Measurements from ENCODE around the gene EDNRB.
"Not testable (repeated sequence)": the region's sequence is repeated elsewhere in the genome, so short reads cannot be mapped to it uniquely, and the experiment has no call there.

EDNRB gene

DNA sequence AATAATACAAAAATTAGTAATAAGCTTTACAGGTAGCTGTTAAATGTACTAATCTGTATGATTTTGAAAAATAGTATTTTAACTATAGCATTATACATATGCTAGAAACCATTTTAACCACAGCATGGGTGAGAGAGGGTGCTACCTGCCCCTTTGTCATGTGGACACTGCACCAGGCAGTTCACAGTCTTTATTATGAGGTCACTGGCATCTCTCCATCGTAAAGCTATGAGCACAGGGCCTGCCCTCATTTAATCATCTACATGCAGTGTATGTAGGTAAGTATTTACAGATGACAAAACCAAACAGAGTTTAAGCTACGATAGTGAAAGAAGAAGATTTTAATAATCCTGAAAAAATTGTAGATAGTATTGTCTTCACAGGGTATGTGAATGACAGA is 21.7 kb downstream of the EDNRB start:
- no peak for DNase-seq (ENCODE audit: low read depth in 3 of 3)

DNA sequence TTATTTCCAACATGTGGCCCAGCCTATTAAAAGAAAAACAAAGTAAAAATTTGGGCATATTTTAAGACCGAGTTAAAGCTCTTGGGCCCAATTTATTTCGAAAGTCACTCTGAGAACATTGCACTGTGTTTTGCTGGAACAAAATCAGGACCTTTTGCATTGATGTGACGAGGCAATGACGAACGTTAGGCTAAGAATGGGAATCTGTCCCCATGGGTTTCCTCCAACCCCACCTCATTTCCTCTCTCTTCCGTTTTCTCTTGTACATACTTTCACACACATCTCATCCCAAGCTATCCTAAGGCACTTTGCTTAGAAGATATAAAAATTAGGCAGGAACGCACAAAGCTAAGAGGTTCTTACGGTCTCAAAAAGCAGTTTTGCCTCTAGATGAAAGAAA is 22.1 kb downstream of the EDNRB start:
- DNase-seq (ENCODE audit: low read depth in 3 of 3) = no peak

DNA sequence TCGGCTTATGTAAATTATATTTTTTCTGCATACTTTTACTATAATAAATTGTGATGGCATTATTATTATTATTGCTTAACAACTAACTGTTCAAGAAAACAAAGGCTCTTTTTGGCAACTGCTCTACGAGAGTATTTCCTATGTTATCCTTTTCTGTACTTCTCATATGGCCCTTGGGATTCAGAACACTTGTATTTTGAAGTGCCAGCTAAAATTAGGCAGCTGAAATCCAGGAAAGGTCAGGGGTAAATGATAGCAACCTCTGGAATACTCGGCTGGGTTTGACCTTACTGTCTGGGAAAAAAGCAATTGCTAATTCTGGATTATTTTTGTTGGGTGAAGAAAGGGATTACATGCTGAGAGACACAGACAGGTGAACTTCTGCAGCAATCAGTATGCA is 23.9 kb downstream of the EDNRB start:
- DNase-seq (ENCODE audit: low read depth in 3 of 3) = no peak

DNA sequence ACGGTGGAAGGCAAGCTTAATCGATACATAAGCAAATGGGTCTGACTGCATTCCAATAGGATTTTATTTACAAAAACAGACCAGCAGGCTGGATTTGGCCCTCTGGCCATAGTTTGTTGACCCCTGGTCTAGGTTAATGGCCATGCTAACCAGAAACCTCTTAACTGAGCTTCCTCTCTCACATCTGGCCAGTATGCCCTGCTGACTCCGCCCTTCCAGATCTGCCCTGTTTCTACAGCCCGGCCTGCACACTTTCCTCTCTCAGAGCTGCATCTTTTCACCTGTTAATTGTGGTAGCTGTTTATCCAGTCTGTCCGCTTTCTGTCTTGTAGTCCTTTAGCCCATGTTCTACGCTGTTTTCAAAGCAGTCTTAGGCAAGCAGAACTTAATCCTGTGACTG is 25.6 kb downstream of the EDNRB start:
- no peak for DNase-seq (ENCODE audit: low read depth in 3 of 3)

DNA sequence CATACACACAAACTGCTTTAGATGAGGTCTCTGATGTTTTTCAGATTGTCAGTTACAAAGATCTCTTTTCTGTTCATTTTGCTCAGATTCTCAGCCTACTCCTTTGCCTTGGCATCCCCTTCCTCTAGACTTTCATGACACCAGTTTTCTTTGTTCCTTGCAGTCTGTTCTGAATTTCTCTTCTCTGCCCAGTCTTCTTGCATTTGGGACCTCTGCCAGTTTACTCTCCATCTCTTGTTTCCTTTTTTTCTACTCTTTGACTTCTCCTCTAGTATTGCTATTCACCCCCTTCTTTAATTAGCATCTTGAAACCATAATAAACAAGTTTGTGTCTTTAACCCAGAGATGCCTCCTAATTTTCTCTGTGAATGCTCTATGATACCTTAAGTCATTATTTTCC is 26.1 kb downstream of the EDNRB start:
- no peak for DNase-seq (ENCODE audit: low read depth in 3 of 3)

DNA sequence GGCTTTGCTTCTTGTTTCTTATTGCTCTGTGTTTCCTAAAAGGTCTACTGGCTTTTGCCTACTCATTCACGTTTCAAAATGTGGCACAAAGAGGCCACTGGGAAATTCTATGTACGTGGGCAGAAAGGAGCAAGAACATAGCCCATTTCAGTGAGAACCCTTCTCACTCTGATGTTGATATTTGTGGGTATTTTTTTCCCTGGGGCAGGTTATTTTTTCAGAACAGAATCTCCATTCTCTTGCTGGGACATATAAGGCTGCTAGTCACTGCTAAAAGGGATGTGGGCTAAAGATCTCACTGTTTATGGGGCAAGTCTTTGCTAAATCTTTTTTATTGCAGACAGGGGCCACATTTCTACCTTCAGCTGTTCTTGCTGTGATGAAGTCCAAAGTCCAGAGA is 27.1 kb downstream of the EDNRB start:
- no peak for DNase-seq (ENCODE audit: low read depth in 3 of 3)

DNA sequence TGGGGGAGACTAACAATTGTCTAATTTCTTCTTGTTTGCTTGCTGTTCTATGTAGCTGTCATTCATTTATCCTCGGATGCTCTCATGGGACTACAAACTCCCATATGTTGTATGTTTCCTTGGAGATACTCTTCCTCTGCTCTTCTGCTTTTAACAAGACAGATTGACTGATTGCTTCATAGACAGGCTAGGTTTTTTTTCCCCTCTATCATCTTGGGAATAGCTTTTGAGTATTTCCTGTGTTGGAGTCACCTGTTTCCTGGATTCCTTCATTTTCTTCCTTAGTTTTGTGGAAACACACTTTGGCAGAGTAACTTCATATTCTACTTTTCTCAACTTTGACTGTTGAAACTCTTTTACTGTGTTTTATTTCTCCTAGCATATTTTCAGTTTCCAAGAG is 27.6 kb downstream of the EDNRB start:
- DNase-seq (ENCODE audit: low read depth in 3 of 3) = no peak

DNA sequence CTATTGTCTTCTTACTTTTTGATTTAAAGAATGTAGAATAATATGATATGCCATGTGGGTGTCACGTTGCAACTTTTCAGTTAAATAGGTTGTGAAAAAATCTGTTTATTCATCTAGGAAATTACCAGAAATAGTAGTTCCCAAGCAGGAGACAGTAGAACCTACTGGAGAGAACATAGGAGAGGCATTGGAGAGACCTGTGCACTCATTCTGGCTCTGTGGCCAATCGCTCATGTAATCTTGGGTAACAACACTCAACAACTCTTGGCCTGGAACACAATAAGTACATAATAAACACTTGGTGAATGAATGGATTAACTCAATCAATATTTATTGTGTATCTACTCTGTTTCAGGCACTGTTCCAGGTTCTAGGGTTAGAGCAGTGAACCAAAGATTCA is 35.3 kb downstream of the EDNRB start:
- DNase-seq (ENCODE audit: low read depth in 3 of 3) = no peak

DNA sequence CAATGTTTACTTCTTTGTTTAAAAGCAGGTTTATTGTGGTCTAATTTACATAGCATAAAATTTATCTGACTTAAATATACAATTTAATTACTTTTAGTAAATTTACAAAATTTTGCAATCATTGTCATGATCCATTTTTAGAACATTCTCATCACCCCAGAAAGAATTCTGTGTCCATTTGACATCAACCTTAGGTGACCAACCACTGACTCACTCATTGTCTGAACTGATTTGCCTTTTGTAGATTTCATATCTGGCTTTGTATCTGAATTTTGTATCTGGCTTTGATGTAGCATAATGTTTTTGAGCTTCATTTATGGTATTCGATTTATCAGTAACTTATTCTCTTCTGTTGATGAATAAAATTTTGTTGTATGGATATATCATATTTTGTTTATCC is 40.4 kb downstream of the EDNRB start:
- no peak for DNase-seq (ENCODE audit: low read depth in 3 of 3)

DNA sequence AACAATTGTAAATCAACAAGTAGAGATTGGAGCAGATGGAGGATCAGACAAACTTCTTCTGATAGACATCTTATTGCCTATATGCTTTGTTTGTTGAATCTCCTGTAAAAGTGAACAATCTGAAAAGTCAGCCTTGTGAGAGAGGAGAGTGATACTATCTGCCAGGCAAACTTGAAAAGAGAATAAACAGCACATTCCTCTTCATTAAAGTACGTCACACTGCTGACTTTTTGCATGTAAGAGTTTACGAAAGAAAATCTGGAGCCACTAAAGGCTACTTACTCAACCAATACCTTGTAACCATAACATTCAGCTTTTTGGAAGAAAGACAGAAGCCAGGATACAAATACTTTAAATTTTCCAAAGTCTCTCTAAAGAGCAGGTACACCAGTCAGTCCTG is 42.5 kb downstream of the EDNRB start:
- DNase-seq (ENCODE audit: low read depth in 3 of 3) = no peak

DNA sequence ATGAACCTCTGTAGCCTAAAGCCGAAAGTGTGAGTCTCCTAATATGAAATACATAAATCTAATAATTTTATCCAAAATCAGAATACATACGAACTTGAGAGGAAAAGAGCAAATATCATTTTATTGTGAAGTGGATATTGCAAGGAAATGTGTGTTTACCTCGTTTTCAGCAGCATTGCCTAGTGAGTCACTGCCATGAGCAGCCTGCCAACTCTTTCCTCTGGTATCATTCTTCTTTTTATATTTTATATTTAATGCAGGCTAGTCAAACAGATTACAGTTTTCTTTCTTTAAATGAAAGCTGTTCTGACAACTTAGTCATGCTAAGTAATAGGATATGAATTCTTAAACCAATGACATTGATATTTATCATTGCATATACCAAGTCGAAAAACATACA is 44.2 kb downstream of the EDNRB start:
- no peak for DNase-seq (ENCODE audit: low read depth in 3 of 3)

DNA sequence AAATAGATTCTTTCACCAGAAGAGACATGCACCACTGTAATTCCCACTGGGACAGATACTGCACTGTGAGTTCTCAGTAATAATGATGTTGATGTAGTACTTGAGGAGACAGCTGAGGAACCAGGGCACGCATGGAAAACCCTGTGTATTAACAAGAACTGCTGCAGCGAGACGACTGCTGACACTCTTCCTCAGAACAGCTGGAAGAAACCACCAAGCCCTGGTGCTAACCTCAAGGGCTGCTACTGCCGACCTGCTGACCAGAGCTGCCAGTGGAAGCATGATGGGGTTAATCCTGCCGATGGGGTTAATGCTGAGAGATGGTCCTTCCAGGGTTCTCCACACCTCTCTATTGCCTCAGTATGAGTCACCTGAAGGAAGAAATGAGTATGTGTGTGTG is 45.6 kb downstream of the EDNRB start:
- DNase-seq (ENCODE audit: low read depth in 3 of 3) = no peak

DNA sequence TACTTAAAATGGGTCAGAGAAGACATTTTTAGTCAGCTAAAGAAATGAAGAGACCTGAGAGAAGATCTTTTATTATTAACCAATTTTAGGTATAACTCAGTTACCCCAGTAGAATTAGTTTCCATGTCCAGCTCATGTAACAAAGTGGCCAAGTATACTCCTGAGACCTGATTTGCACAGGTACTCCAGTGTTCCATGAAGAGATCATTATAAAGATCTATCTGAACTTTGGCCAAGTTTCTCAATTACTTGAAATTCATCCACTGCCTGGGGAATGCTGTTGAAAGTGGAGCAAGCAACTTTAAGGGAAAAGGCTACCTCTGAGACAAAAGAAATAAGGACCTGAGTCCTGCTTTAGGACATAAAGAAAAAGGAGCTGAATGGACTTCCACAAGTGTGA is 47.0 kb downstream of the EDNRB start:
- DNase-seq (ENCODE audit: low read depth in 3 of 3) = no peak

DNA sequence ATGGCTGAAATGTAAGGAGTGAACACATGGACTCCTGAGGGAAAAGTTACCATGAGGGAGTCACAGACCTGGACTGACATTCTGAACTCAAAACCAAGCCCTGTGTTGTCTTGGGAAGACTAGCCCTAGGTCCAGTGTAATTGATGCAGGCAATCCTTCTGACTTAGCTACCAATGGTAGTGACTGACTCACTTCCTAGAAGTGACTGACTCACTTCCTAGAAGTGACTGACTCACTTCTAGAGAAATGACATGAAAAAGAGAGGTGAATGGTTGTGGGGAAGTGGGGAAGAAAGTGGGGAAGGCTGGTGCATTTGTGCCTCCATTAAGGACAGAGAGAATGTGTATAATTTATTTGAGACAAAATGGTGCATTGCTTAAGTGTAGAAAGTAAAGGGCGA is 49.9 kb downstream of the EDNRB start:
- no peak for DNase-seq (ENCODE audit: low read depth in 3 of 3)

DNA sequence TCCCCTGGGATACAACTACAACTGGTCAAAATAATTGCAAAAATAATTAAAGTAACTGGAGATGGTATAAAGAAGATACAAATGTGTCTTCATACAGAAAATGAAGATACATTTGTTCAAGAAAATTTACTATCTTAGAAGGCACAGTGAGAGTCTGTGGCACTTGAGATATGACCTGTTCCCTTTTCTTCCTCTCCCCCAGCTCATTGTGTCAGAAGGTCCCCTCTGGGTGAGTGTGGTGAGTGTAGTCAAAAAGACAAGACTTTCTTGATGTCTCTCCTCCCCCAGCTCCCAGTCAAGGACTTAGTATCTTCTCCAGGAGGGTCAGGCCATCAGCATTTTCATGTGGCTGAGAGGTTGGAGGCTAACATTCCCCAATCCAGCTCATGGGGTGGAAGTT is 51.7 kb downstream of the EDNRB start:
- DNase-seq (ENCODE audit: low read depth in 3 of 3) = no peak

DNA sequence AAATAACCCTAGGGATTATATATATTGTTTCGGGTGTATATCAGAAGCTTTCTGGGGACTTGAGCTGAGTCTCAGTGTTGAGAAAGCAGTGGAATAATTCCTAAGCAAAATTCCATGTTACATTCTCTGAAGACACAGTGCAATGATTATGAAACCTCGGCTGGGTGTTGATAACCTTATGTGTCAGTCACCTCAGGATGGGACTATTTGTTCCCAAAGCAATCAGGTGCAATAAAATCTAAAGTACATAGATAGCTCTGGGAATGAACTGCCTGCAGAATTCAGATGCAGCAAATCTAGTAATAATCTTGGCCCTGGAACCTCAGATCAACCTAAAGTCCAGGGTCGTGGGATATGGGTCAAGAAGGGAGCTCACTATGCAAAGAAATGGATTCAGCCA is 53.0 kb downstream of the EDNRB start:
- no peak for DNase-seq (ENCODE audit: low read depth in 3 of 3)

DNA sequence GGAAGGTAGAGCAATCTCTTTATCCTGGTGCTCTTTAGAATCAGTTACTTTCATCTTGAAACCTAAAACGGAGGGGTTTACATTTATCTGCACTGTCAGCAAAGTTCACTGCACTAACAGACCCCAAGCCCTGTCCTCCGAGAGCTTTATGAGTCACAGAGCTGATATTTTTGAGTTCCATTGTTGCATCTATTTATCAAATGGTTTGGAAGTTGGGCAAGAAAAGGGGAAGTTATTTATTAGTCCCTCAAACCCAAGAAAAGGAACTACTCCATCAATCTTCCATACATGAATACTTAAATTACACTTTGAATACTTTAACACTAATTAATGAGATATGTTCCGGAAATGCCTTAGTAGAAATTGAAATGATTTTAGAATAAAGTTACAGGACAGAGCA is 55.5 kb downstream of the EDNRB start:
- no peak for DNase-seq (ENCODE audit: low read depth in 3 of 3)

DNA sequence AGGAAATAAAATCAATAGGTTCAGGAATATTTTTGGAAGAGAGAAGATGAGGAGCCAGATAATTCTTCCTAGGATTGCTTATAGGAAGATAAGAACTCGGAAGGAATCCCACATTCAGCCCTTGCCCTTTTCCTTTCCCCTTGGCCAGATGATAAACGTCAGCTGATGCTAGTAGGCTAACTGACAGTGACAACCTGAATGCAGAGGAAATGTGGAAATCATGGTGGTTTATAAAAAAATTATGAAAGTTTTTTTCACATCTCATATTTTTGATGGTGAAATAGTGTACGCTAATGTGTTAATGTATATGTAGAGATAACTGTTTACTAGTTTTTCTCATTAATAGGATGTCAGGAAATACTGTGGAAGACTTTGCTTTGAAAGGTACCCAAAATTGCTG is 56.9 kb downstream of the EDNRB start:
- no peak for DNase-seq (ENCODE audit: low read depth in 3 of 3)

DNA sequence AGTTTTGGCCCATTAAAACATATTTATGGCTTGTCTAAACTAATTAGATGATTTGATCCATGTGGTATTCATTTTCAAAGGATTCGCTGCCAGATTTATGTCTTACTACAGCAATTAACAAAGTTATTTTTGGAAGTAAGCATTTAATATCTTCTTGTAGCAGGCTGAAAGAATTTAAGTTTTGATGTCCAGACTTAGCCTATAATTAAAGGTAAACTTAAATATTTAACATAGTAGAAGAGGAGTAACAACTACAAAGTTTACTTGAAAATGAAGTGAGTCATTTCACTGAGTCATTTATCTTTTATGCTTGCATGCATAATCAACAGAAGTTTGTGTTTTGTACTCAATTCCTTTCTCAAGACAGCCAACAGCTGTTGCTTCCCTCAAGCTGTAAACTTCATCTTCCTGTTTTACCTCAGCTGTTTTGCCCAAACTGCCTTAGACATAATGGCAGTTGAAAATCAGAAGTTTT is 58.1 kb downstream of the EDNRB start:
- no peak for DNase-seq (ENCODE audit: low read depth in 3 of 3)

DNA sequence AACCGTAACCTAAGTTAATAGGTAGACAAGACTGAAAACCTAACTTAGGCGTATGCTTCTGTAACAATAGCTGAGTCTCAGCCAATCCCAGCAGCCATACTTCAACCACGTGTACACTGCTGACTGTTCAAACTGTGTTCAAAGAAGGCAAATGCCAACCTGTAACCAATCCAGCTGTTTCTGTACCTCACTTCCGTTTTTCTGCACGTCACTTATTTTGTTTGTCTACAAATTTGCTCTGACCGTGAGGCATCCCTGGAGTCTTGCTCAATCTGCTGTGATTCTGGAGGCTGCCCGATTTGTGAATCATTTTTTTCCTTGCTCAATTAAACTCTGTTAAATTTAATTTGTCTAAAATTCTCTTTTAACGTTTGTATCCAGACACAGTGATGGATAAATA is 59.2 kb downstream of the EDNRB start:
- no peak for DNase-seq (ENCODE audit: low read depth in 3 of 3)

DNA sequence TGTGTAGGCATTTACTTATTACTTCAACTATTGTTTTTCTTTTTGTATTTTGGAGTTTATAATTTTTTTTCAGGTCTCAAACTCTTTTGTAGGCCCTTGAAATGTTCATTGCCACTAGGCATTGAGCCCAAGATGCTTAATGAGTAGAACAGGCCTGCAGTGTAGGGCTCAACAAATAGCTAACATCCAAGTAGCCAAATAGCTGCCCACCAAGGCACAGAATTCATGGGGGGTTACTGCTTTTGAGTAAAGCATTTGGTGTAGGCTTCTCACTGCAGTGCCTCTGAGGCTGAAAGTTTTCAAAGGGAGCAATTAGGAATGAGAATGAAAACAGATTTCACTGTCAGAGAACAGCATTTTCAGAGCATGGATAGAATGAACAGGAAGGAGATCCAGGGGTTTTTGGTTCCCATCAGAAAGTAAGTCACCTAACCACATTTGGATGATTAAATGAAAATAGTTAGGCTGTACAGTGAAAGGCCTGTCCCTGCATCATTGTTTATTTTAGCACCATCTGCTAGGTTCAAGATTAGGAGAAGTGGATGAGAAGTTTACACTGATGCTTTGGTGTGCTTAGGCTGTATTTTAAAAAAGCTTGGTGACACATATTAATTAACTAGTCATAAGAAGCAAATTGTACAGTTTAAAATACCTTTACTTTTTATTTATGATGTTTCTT is 61.0 kb downstream of the EDNRB start:
- no peak for DNase-seq (ENCODE audit: low read depth in 3 of 3)

DNA sequence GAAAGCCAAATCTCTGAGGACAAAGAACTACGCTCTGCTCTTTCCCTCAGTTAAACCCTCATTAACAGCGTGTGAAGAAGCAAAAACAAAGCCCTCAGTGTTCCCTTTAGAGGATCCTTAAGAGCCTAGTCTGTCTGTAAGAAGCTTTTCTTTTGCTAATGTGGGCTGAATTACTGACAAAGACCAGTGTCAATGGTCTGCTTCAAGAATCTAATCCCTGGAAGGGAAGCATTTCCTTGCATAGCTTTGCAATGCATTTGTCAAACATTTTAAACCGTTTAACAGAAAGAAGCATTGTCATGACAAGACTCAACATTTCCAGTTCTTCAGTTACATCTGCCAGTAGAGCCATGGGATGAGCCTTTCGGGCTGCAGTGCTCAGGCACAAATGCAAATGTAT is 64.9 kb downstream of the EDNRB start:
- no peak for DNase-seq (ENCODE audit: low read depth in 3 of 3)

DNA sequence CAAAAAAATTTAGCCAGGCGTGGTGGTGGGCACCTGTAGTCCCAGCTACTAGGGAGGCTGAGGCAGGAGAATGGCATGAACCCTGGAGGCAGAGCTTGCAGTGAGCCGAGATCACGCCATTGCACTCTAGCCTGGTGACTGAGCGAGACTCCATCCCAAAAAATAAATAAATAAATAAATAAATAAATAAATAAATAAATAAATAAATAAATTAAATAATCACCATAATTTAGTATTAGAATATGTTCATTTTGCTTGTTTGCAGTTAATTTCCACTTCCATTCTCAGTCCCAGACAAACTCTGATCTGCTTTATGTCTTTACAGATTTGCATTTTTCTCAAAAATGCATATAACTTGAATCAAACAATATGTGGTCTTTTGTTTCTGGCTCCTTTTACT is 70.6 kb downstream of the EDNRB start:
- not testable (repeated sequence) for DNase-seq (ENCODE audit: low read depth in 3 of 3)

DNA sequence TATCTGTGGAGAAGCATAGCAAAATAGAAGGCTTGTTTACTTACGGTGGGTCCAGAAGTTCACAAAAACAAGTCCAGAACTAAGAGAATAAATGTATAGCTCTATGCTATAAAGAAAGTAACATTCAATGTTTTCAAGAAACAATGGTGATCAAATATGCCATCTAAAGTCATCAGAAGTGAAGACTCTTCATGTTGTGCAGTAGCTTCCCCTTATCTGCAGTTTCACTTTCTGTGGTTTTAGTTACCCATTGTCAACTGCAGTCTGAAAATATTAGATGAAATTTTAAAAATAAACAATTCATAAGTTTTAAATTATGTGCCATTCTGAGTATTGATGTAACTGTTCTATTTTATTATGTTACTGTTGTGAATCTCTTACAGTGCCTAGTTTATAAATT is 72.5 kb downstream of the EDNRB start:
- DNase-seq (ENCODE audit: low read depth in 3 of 3) = no peak

Data from stimulated activated CD4-positive, alpha-beta T cell treated with anti-CD3 and anti-CD28 coated beads, TNF-alpha, amount 100 ng/mL, for 4 hours (primary cell).